CD4-positive, alpha-beta T cell treated with Interleukin-4 for 4 hours (primary cell): Measurements from ENCODE around the gene AFF1.

Experiments used
- DNase-seq: peaks from one replicate; pipeline ENCODE4 v3.0.0-alpha.2; 2020

The AFF1 gene

GRCh38 chr4:87037671-87038334, 103.0 kb downstream of the AFF1 start:
- no peak for DNase-seq

GRCh38 chr4:87038837-87039615, 104.2 kb downstream of the AFF1 start:
- no peak for DNase-seq

- DNase-seq, result no peak
Measured at GRCh38 chr4:87041141-87041540, 106.3 kb downstream of the AFF1 start.

- DNase-seq, result no peak
Measured at GRCh38 chr4:87042221-87042620, 107.4 kb downstream of the AFF1 start.

GRCh38 chr4:87042986-87043820, 108.4 kb downstream of the AFF1 start:
- DNase-seq, result no peak

- DNase-seq, result no peak
Measured at GRCh38 chr4:87044511-87045233, 109.9 kb downstream of the AFF1 start.

GRCh38 chr4:87045234-87045558, 110.4 kb downstream of the AFF1 start:
- DNase-seq, result no peak

GRCh38 chr4:87045659-87046058, 110.8 kb downstream of the AFF1 start:
- DNase-seq, result no peak

- no peak for DNase-seq
Measured at GRCh38 chr4:87046121-87046551, 111.3 kb downstream of the AFF1 start.

GRCh38 chr4:87047281-87047798, 112.5 kb downstream of the AFF1 start:
- no peak for DNase-seq

- no peak for DNase-seq
Measured at GRCh38 chr4:87049508-87049907, 114.7 kb downstream of the AFF1 start.

- no peak for DNase-seq
Measured at GRCh38 chr4:87050596-87050995, 115.8 kb downstream of the AFF1 start.

- DNase-seq, result no peak
Measured at GRCh38 chr4:87051121-87051713, 116.4 kb downstream of the AFF1 start.

- DNase-seq, result no peak
Measured at GRCh38 chr4:87052615-87053014, 117.8 kb downstream of the AFF1 start.

GRCh38 chr4:87053176-87053658, 118.4 kb downstream of the AFF1 start:
- DNase-seq, result no peak

- DNase-seq, result no peak
Measured at GRCh38 chr4:87053802-87054767, 119.3 kb downstream of the AFF1 start.

GRCh38 chr4:87054900-87055299, 120.1 kb downstream of the AFF1 start:
- DNase-seq, result no peak

GRCh38 chr4:87055311-87055710, 120.5 kb downstream of the AFF1 start:
- no peak for DNase-seq

GRCh38 chr4:87056881-87057280, 122.1 kb downstream of the AFF1 start:
- DNase-seq, result no peak

- DNase-seq, result no peak
Measured at GRCh38 chr4:87057835-87058355, 123.1 kb downstream of the AFF1 start.
